ENCODE data around the gene LGALS9.

DNA sequence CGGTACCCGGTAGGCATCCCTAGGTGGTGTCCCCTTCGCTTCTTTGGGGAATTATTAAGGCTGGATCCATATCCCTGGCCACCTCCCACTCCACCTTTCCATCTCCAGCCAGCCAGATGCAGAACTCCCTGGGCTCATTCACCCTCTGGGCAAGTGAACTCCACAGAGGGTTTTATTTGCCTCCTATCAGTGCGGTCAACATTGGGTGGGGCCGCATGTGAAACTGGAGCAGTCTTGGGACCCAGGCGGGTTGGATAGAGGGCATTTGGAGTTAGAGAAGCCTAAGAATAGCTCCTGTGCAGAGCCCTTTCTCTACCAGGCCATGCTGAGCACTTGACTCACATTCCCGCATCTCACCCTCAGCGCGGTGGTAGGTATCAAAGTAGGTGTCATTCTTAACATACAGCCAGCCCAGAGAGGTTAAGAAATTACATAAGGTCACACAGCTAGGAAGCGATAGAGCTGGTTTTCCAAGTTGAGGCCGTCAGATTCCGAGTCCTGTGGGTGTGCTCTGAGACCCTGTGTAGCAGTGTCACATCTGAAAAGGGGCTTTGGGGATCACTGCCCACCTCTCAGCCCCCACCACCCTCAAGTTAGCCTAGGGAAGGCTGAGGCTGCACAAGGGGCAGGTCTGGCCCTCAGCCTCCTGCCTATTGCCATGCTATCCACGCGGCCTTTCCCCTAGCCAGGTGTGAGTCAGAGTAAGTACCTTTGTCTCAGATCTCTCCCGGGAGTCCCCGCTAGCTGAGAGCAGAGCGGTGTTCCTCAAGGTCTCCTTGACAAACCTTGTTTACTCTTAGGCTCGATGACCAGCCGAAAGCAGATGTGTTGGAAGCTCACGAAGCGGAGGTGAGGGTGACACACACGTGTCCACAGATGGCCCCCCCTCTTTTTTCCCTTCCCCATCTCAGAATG, 26.9 kb upstream of the LGALS9 start:
- TF ChIP-seq, protein P1, sequence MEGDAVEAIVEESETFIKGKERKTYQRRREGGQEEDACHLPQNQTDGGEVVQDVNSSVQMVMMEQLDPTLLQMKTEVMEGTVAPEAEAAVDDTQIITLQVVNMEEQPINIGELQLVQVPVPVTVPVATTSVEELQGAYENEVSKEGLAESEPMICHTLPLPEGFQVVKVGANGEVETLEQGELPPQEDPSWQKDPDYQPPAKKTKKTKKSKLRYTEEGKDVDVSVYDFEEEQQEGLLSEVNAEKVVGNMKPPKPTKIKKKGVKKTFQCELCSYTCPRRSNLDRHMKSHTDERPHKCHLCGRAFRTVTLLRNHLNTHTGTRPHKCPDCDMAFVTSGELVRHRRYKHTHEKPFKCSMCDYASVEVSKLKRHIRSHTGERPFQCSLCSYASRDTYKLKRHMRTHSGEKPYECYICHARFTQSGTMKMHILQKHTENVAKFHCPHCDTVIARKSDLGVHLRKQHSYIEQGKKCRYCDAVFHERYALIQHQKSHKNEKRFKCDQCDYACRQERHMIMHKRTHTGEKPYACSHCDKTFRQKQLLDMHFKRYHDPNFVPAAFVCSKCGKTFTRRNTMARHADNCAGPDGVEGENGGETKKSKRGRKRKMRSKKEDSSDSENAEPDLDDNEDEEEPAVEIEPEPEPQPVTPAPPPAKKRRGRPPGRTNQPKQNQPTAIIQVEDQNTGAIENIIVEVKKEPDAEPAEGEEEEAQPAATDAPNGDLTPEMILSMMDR (conservative IDR thresholded peaks at IDR 0.05; ENCODE audit: low read depth in 2 of 2), result no peak
- no peak for TF ChIP-seq EZH2 (IDR thresholded peaks at IDR 0.05; ENCODE audit: low read depth, unreplicated experiment)
- no peak for TF ChIP-seq JUNB (IDR thresholded peaks at IDR 0.05; ENCODE audit: unreplicated experiment)
- no peak for TF ChIP-seq POLR2AphosphoS5 (IDR thresholded peaks at IDR 0.05; ENCODE audit: low read depth)
- TF ChIP-seq STAT1 (IDR thresholded peaks at IDR 0.05; ENCODE audit: unreplicated experiment), result no peak
